ENCODE results near the gene NPAS3. TPM values are rescaled to one million over a fixed set of nuclear protein-coding genes. Genes with fewer than 3 reads are reported as not detected.

The NPAS3 gene
- total and polyA plus RNA-seq, 4 donors = 0.07 to 0.09 (median 0.08) TPM; not detected in 1

DNA sequence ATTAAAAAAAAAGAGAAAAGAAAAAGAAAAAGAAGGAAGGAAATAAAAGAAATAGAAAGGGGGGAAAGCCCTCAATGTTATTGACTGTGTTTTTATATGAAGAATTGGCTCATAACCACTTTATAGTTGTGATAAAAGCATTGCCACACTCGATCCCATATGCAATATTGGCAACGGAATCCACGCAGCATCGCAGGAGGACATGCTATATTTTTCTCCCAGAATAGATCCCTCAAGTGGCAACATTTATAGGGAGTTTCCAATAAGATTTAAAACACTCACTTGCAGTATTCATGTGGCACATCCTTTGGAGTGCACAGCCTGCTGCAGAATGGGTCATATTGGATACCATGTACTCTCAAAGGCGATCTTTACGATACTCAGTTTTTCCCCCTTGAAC, 788.9 kb downstream of the NPAS3 start:
- H3K4me3 ChIP-seq (ENCODE audit: low read depth in 1 of 3, low read length in 3 of 3) = no peak overlapping the region
- peaks cover 0 to 2% (median under 1%) of the 10 kb centered on the region in 4 donors for H3K27me3 ChIP-seq (ENCODE audit: control insufficient read depth in 4 of 4, insufficient read depth in 4 of 4, low read length in 3 of 4)
- no peak for DNase-seq (ENCODE audit: low spot score)
- H3K27ac ChIP-seq (ENCODE audit: low read depth in 1 of 2, low read length in 2 of 2) = no peak overlapping the region
- TF ChIP-seq, protein P1, sequence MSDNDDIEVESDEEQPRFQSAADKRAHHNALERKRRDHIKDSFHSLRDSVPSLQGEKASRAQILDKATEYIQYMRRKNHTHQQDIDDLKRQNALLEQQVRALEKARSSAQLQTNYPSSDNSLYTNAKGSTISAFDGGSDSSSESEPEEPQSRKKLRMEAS (IDR thresholded peaks at IDR 0.05) = no peak
- TF ChIP-seq TAF1 (conservative IDR thresholded peaks at IDR 0.05) (no peak), HNF4G (IDR thresholded peaks at IDR 0.05) (no peak), GABPA (IDR thresholded peaks at IDR 0.05 in 1 of 2, conservative IDR thresholded peaks at IDR 0.05 in 1 of 2) (no peak), NR2F2 (IDR thresholded peaks at IDR 0.05) (no peak), HNF4A (conservative IDR thresholded peaks at IDR 0.05) (no peak)
- TF ChIP-seq, protein P2, sequence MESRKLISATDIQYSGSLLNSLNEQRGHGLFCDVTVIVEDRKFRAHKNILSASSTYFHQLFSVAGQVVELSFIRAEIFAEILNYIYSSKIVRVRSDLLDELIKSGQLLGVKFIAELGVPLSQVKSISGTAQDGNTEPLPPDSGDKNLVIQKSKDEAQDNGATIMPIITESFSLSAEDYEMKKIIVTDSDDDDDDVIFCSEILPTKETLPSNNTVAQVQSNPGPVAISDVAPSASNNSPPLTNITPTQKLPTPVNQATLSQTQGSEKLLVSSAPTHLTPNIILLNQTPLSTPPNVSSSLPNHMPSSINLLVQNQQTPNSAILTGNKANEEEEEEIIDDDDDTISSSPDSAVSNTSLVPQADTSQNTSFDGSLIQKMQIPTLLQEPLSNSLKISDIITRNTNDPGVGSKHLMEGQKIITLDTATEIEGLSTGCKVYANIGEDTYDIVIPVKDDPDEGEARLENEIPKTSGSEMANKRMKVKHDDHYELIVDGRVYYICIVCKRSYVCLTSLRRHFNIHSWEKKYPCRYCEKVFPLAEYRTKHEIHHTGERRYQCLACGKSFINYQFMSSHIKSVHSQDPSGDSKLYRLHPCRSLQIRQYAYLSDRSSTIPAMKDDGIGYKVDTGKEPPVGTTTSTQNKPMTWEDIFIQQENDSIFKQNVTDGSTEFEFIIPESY (IDR thresholded peaks at IDR 0.05) = no peak
- TF ChIP-seq, protein P3, sequence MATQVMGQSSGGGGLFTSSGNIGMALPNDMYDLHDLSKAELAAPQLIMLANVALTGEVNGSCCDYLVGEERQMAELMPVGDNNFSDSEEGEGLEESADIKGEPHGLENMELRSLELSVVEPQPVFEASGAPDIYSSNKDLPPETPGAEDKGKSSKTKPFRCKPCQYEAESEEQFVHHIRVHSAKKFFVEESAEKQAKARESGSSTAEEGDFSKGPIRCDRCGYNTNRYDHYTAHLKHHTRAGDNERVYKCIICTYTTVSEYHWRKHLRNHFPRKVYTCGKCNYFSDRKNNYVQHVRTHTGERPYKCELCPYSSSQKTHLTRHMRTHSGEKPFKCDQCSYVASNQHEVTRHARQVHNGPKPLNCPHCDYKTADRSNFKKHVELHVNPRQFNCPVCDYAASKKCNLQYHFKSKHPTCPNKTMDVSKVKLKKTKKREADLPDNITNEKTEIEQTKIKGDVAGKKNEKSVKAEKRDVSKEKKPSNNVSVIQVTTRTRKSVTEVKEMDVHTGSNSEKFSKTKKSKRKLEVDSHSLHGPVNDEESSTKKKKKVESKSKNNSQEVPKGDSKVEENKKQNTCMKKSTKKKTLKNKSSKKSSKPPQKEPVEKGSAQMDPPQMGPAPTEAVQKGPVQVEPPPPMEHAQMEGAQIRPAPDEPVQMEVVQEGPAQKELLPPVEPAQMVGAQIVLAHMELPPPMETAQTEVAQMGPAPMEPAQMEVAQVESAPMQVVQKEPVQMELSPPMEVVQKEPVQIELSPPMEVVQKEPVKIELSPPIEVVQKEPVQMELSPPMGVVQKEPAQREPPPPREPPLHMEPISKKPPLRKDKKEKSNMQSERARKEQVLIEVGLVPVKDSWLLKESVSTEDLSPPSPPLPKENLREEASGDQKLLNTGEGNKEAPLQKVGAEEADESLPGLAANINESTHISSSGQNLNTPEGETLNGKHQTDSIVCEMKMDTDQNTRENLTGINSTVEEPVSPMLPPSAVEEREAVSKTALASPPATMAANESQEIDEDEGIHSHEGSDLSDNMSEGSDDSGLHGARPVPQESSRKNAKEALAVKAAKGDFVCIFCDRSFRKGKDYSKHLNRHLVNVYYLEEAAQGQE (IDR thresholded peaks at IDR 0.05) = no peak
- H3K36me3 ChIP-seq (ENCODE audit: control insufficient read depth in 4 of 4, insufficient read depth in 3 of 4, low read depth in 1 of 4, low read length in 3 of 4) = no peaks in the 10 kb centered on the region
- WGBS = 70% methylated on average over 6 of the region's 6 CpGs
- no peak overlapping the region for H3K9ac ChIP-seq (ENCODE audit: low read depth in 1 of 2, low read length in 2 of 2)
- no peaks in the 10 kb centered on the region for H3K9me3 ChIP-seq (ENCODE audit: control insufficient read depth in 4 of 4, low read length in 3 of 4)
- no peaks in the 10 kb centered on the region for H3K4me1 ChIP-seq (ENCODE audit: control insufficient read depth in 4 of 4, insufficient read depth in 4 of 4, low read length in 3 of 4)

DNA sequence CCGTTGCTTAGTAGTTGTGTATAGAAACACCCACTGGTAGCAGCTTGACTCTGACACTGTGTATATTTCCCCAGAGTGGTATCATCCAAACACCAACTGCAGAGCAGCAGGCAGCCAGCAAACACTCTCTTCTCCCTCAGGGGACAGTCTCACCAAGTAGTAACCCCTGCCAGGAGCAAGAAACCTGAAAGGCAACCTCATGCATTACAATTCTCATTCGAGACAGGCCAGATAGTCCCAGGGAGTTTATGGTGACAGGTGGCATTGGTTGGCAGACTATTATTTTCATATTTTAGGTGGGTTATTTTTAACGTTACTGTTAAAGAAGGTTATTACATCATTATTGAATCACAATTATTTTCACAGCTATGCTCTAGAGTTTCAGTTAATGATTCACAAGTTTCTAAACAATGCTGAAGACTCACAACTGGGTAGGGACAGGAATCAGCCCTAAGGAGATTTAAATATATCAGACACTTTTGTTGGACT, 789.4 kb downstream of the NPAS3 start:
- TF ChIP-seq, protein P2 (IDR thresholded peaks at IDR 0.05) = no peak
- TF ChIP-seq TAF1 (conservative IDR thresholded peaks at IDR 0.05) (no peak), YY1 (IDR thresholded peaks at IDR 0.05) (no peak), JUND (IDR thresholded peaks at IDR 0.05) (no peak), HNF4G (IDR thresholded peaks at IDR 0.05) (no peak), GABPA (IDR thresholded peaks at IDR 0.05 in 1 of 2, conservative IDR thresholded peaks at IDR 0.05 in 1 of 2) (no peak), FOXA2 (IDR thresholded peaks at IDR 0.05) (no peak), SP1 (IDR thresholded peaks at IDR 0.05) (no peak), NR2F2 (IDR thresholded peaks at IDR 0.05) (no peak), RXRA (IDR thresholded peaks at IDR 0.05) (no peak), EGR1 (IDR thresholded peaks at IDR 0.05; ENCODE audit: low read depth in 2 of 2) (no peak), FOXA1 (IDR thresholded peaks at IDR 0.05) (no peak)
- TF ChIP-seq, protein P4, sequence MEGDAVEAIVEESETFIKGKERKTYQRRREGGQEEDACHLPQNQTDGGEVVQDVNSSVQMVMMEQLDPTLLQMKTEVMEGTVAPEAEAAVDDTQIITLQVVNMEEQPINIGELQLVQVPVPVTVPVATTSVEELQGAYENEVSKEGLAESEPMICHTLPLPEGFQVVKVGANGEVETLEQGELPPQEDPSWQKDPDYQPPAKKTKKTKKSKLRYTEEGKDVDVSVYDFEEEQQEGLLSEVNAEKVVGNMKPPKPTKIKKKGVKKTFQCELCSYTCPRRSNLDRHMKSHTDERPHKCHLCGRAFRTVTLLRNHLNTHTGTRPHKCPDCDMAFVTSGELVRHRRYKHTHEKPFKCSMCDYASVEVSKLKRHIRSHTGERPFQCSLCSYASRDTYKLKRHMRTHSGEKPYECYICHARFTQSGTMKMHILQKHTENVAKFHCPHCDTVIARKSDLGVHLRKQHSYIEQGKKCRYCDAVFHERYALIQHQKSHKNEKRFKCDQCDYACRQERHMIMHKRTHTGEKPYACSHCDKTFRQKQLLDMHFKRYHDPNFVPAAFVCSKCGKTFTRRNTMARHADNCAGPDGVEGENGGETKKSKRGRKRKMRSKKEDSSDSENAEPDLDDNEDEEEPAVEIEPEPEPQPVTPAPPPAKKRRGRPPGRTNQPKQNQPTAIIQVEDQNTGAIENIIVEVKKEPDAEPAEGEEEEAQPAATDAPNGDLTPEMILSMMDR (IDR thresholded peaks at IDR 0.05; ENCODE audit: low read depth, low read length, missing input control) = no peak
- Histone ChIP-seq H3K4me1 (ENCODE audit: control insufficient read depth in 4 of 4, insufficient read depth in 4 of 4, low read length in 3 of 4) (no peaks in the 10 kb centered on the region), H3K36me3 (ENCODE audit: control insufficient read depth in 4 of 4, insufficient read depth in 3 of 4, low read depth in 1 of 4, low read length in 3 of 4) (no peaks in the 10 kb centered on the region), H3K27me3 (ENCODE audit: control insufficient read depth in 4 of 4, insufficient read depth in 4 of 4, low read length in 3 of 4) (peaks cover 0 to 4% (median under 1%) of the 10 kb centered on the region in 4 donors), H3K9ac (ENCODE audit: low read depth in 1 of 2, low read length in 2 of 2) (no peak overlapping the region), H3K9me3 (ENCODE audit: control insufficient read depth in 4 of 4, low read length in 3 of 4) (no peaks in the 10 kb centered on the region), H3K27ac (ENCODE audit: low read depth in 1 of 2, low read length in 2 of 2) (no peak overlapping the region), H3K4me3 (ENCODE audit: low read depth in 1 of 3, low read length in 3 of 3) (no peak overlapping the region)
- no peak for DNase-seq (ENCODE audit: low spot score)
- 34% methylated on average over 3 of the region's 3 CpGs for WGBS

Measured in liver (tissue), 9 donors.